Right atrium auricular region (tissue), 2 donors: ENCODE measurements around the gene CBLB. TPM values are rescaled to one million over a fixed set of nuclear protein-coding genes. Genes with fewer than 3 reads are reported as not detected.

Experiments used
- DNase-seq: peaks from one replicate; pipeline ENCODE4 v3.0.0-alpha.2; 2019; ENCODE audit warnings: low spot score
- H3K27ac ChIP-seq, 2 donors: fragments of 200-600 bp; sonication (generic); 1 replicate in 1 of 2; 2 replicates in 1 of 2; pipeline ENCODE4 v1.5.1; 2016 to 2019
- H3K27me3 ChIP-seq, 2 donors: fragments of 200-600 bp; sonication (generic); one replicate each; pipeline versions ENCODE4 v1.5.1 to v1.6.0; 2017 to 2019
- H3K36me3 ChIP-seq: fragments of 200-600 bp; sonication (generic); one replicate; pipeline ENCODE4 v1.5.1; 2016
- H3K4me1 ChIP-seq, 2 donors: fragments of 200-600 bp; sonication (generic); one replicate each; pipeline versions ENCODE4 v1.5.1 to v1.6.0; 2017 to 2019
- H3K4me3 ChIP-seq, 2 donors: fragments of 200-600 bp; sonication (generic); 1 replicate in 1 of 2; 2 replicates in 1 of 2; pipeline ENCODE4 v1.5.1; 2017 to 2019; ENCODE audit warnings: mild to moderate bottlenecking in 1 of 2, moderate library complexity in 1 of 2
- H3K9me3 ChIP-seq, 2 donors: fragments of 200-600 bp; sonication (generic); one replicate each; pipeline ENCODE4 v1.5.1; 2019
- CTCF ChIP-seq, 2 donors: fragments of 200-600 bp; sonication (generic); IDR thresholded peaks; one replicate each; pipeline ENCODE4 v1.5.1; 2019; ENCODE audit warnings: antibody characterized with exemption in 2 of 2
- total RNA-seq, 2 donors: library from RNA; depleted of rRNA; stranded (reverse); fragments of >200 nt; gene quantifications; one replicate each; pipeline ENCODE4 v1.1.0, GENCODE V29; 2016

Gene CBLB
- total RNA-seq, 2 donors from 2014 or later = 24.6 to 27.3 TPM

- peak overlapping the region; percentile 23 to 45 for H3K27ac ChIP-seq
- peaks cover 16% of the 10 kb centered on the region for H3K36me3 ChIP-seq
- H3K4me1 ChIP-seq = peaks cover 0 to 28% of the 10 kb centered on the region in 2 donors
- no peak for TF ChIP-seq CTCF (IDR thresholded peaks at IDR 0.05)
- DNase-seq = no peak
- no peaks in the 10 kb centered on the region for H3K27me3 ChIP-seq
- H3K4me3 ChIP-seq = no peak overlapping the region
- no peaks in the 10 kb centered on the region for H3K9me3 ChIP-seq
Measured at GRCh38 chr3:105746231-105746996, 122.4 kb downstream of the CBLB start.

DNA sequence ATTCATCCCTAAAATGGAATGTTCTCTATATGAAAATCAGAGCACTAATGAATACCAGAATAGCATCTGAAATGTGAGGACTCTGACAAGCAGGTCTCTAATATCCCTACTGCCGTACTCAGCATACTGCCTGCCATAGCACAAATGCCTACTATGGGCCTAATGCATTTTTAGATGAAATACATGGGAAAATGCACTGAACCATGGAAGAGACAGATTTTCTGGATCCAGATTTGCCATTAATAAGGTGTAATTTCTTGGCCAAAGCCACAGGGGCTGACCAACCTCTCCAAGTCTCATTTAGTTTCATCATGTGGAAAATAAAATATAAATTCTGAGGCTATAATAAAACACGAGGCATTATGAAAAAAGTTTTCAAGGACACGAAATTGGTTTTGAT lies 123.8 kb downstream of the CBLB start:
- no peak for TF ChIP-seq CTCF (IDR thresholded peaks at IDR 0.05)
- Histone ChIP-seq H3K4me1 (peaks cover 0 to 28% of the 10 kb centered on the region in 2 donors), H3K36me3 (peaks cover 16% of the 10 kb centered on the region), H3K27me3 (no peaks in the 10 kb centered on the region), H3K4me3 (no peak overlapping the region), H3K27ac (peak overlapping the region in 1 of 2 donors; percentile 14), H3K9me3 (no peaks in the 10 kb centered on the region)
- no peak for DNase-seq

- Histone ChIP-seq H3K36me3 (peaks cover 24% of the 10 kb centered on the region), H3K4me1 (peaks cover 0 to 28% of the 10 kb centered on the region in 2 donors), H3K9me3 (no peaks in the 10 kb centered on the region), H3K27ac (no peak overlapping the region), H3K27me3 (no peaks in the 10 kb centered on the region), H3K4me3 (no peak overlapping the region)
- DNase-seq = no peak
- TF ChIP-seq CTCF (IDR thresholded peaks at IDR 0.05) = no peak
Measured at GRCh38 chr3:105744202-105744601, 124.6 kb downstream of the CBLB start.

- TF ChIP-seq CTCF (IDR thresholded peaks at IDR 0.05) = no peak
- Histone ChIP-seq H3K27ac (no peak overlapping the region), H3K9me3 (no peaks in the 10 kb centered on the region), H3K4me1 (no peaks in the 10 kb centered on the region), H3K27me3 (no peaks in the 10 kb centered on the region), H3K36me3 (peaks cover 27% of the 10 kb centered on the region), H3K4me3 (no peak overlapping the region)
- no peak for DNase-seq
Measured at GRCh38 chr3:105733356-105733755, 135.5 kb downstream of the CBLB start.

DNA sequence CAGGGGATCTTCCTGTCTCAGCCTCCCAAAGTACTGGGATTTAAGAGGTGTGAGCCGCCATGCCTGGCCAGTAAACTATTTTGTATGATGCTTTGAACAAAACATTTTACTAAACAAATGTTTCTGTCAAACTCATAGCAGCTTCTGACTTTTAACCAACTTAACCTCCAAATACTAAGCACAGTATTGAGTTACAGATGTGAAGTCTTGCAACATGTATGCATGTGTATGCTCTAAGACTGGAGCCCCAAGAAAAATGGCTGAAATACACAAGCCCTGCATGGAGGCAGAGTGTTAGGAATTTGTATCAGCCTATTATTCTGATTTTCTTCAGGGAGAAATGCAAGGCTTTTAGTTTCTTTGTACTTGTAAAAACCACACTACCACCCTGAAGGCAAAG lies 137.1 kb downstream of the CBLB start:
- peaks cover 39% of the 10 kb centered on the region for H3K36me3 ChIP-seq

More for the DNA sequence above, 137.1 kb downstream of the CBLB start:
- Histone ChIP-seq H3K27me3 (no peaks in the 10 kb centered on the region), H3K4me1 (no peaks in the 10 kb centered on the region), H3K27ac (no peak overlapping the region), H3K4me3 (no peak overlapping the region), H3K9me3 (peaks cover 0 to 13% of the 10 kb centered on the region in 2 donors)
- TF ChIP-seq CTCF (IDR thresholded peaks at IDR 0.05) = no peak
- DNase-seq = no peak
